Heart left ventricle (tissue), 16 donors: ENCODE measurements around the gene SULT4A1. TPM values are rescaled to one million over a fixed set of nuclear protein-coding genes. Genes with fewer than 3 reads are reported as not detected.
A peak's percentile ranks its signal among the peaks of the same experiment; 100 is the strongest.

Experiments
- ATAC-seq, 4 donors: fragments of 200-7000 bp; cut with Tn5 transposase; one replicate each; pipeline ENCODE4 v1.9.1; 2020 to 2022; ENCODE audit warnings: moderate library complexity in 4 of 4, mild to moderate bottlenecking in 3 of 4, moderate number of reproducible peaks in 1 of 4
- DNase-seq, 5 donors: peaks; one replicate each; pipeline ENCODE4 v3.0.0-alpha.2; 2020
- H3K27ac ChIP-seq, 12 donors: fragments of 200-600 bp; sonication (generic) in 4 of 12; one replicate each; pipeline versions ENCODE4 v1.5.0 to v1.8.0; 2016 to 2022; ENCODE audit warnings: mild to moderate bottlenecking in 2 of 12
- H3K27me3 ChIP-seq, 9 donors: fragments of 200-600 bp; sonication (generic) in 2 of 9; one replicate each; pipeline versions ENCODE4 v1.5.1 to v1.8.0; 2016 to 2022; ENCODE audit warnings: mild to moderate bottlenecking in 3 of 9
- H3K36me3 ChIP-seq, 9 donors: fragments of 200-600 bp; sonication (generic) in 2 of 9; one replicate each; pipeline versions ENCODE4 v1.5.0 to v1.8.0; 2018 to 2022; ENCODE audit warnings: mild to moderate bottlenecking in 2 of 9
- H3K4me1 ChIP-seq, 12 donors: fragments of 200-600 bp; sonication (generic) in 4 of 12; one replicate each; pipeline versions ENCODE4 v1.5.0 to v1.8.0; 2016 to 2022; ENCODE audit warnings: mild to moderate bottlenecking in 3 of 12
- H3K4me3 ChIP-seq, 12 donors: fragments of 200-600 bp; sonication (generic) in 4 of 12; one replicate each; pipeline versions ENCODE4 v1.5.0 to v1.8.0; 2017 to 2022; ENCODE audit warnings: mild to moderate bottlenecking in 9 of 12, moderate library complexity in 4 of 12
- H3K9me3 ChIP-seq, 12 donors: fragments of 200-600 bp; sonication (generic) in 4 of 12; one replicate each; pipeline versions ENCODE4 v1.5.0 to v1.8.0; 2016 to 2022; ENCODE audit warnings: mild to moderate bottlenecking in 1 of 12
- POLR2A ChIP-seq, 2 donors: fragments of 450-650 bp; IDR thresholded peaks; one replicate each; pipeline ENCODE4 v1.6.1; 2017; ENCODE audit warnings: antibody characterized with exemption in 2 of 2, mild to moderate bottlenecking in 2 of 2, moderate library complexity in 2 of 2
- WGBS, 4 donors: extraction: QIAGEN DNeasy Blood & Tissue Kit in 2 of 4; methylation state at CpG; one replicate each; pipeline versions ENCODE4 v1.1.5 to v1.1.7; 2013 to 2018; 5-methylcytosine and 5-hydroxymethylcytosine counted together
- intact Hi-C, 10 donors: fragments of 100-400 bp; cut with DNase I; formaldehyde crosslinking; loops; one replicate each; pipeline versions ENCODE4 v1.11.1 to v1.14.2; 2022
- polyA plus RNA-seq, 2 donors: library from polyadenylated mRNA; stranded (reverse); fragments of 200-250 nt; gene quantifications; one replicate each; pipeline ENCODE4 v1.2.3, GENCODE V29; 2013
- total RNA-seq, 9 donors: library from RNA; depleted of rRNA in 2 of 9; stranded (reverse); fragments of >200 nt in 2 of 9; fragmentation: NEBNext Ultra II Directional in 3 of 9; extraction: Animal tissue kit (Norgen Biotek cat#: 25700) in 3 of 9; gene quantifications; one replicate each; pipeline versions ENCODE4 v1.1.0 to v1.2.4, GENCODE V29; 2016 to 2023
- TF ChIP-seq, protein P1 (sequence below), 12 donors: fragments of 200-600 bp; sonication (generic) in 4 of 12; IDR thresholded peaks; one replicate each; pipeline versions ENCODE4 v1.5.0 to v1.8.0; 2018 to 2022; ENCODE audit warnings: antibody characterized with exemption in 12 of 12, mild to moderate bottlenecking in 5 of 12
- donor health status: ischemic (EF 13 %, LVEDD 7.1; RV severe dilation, severe dysfunction).
- donor health status: healthy with polysubstance abuse.
- donor health status: DM: no; HTN: yes; CAD: no.
- donor health status: DM: no; HTN: no; CAD: no.
- donor health status: ischemic (EF 25% LVEDD 6.9; RV normal size, moderate dysfunction).
- donor health status: ischemic (EF 25% LVEDD 5.7; RV mildly dilated, moderate dysfunction).
- donor health status: healthy.
- donor health status: DM: yes; HTN: yes; CAD: no.
- donor health status: ischemic (EF 35%, LVEDD 5.7; RV mildly dilated, moderate dysfunction).
- donor health status: nonischemic (EF 11% LVEDD 7.7; RV severe dilation, severe dysfunction).
- donor health status: DM: yes; HTN: yes; CAD: no.
- donor health status: PGD.
- donor health status: ischemic (EF 29% LVEDD 5.4; RV normal size, mild dysfunction).
- donor health status: nonischemic (EF 23%, LVEDD 6.1; RV moderate dilation, normal function).

The SULT4A1 gene
- total and polyA plus RNA-seq, 11 donors = 0.07 to 0.92 (median 0.21) TPM; not detected in 6

DNA sequence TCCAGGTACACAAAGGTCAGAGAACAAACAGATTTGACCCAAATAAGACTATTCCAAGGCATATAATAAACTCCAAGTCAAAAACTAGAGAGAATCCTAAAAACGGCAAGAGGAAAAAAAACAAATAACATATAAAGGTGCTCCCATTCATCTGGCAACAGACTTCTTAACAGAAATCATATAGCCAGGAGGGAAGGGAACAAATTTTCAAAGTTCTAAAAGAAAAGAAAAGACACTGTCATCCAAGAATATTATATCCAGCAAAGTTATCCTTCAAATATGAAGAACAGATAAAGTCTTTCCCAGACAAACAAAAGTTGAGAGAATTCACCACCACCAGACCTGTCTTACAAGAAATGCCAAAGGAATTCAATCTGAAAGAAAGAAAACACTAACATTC, 61.3 kb downstream of the SULT4A1 start:
- WGBS, 4 donors = 91 to 94% (median 93%) methylated on average over 1 of the region's 1 CpG
- no peak for ATAC-seq
- TF ChIP-seq POLR2A (IDR thresholded peaks at IDR 0.05) = no peak
- TF ChIP-seq, protein P1, sequence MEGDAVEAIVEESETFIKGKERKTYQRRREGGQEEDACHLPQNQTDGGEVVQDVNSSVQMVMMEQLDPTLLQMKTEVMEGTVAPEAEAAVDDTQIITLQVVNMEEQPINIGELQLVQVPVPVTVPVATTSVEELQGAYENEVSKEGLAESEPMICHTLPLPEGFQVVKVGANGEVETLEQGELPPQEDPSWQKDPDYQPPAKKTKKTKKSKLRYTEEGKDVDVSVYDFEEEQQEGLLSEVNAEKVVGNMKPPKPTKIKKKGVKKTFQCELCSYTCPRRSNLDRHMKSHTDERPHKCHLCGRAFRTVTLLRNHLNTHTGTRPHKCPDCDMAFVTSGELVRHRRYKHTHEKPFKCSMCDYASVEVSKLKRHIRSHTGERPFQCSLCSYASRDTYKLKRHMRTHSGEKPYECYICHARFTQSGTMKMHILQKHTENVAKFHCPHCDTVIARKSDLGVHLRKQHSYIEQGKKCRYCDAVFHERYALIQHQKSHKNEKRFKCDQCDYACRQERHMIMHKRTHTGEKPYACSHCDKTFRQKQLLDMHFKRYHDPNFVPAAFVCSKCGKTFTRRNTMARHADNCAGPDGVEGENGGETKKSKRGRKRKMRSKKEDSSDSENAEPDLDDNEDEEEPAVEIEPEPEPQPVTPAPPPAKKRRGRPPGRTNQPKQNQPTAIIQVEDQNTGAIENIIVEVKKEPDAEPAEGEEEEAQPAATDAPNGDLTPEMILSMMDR (IDR thresholded peaks at IDR 0.05) = no peak

DNA sequence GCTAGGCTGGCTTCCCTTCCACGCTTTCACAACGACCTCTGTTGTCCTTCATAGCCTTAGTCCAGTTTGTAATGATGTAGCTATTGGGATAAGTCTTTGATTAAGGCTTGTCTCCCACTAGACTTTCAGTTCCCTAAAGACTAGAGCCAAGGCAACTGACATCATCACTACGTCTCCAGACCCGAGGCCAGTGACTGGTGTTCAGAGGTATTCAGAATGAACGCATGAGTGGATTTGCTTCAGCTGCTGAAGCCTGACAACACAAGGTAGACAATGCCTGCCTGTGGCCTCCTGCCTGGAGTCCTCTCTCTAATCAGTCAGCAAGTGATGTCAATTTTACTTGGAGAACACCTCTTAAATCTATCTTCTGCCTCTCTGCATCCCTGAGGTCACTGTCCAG, 63.8 kb downstream of the SULT4A1 start:
- intact Hi-C loops = loop anchor here in 6 of 10 donors (5.0 to 10.0 kb wide), 2 partner anchors 411 to 414 kb away; no protein-coding TSS in a partner anchor
- ATAC-seq = no peak
- 67 to 79% (median 73%) methylated on average over 5 of the region's 5 CpGs for WGBS, 4 donors
- H3K27ac ChIP-seq = no peak overlapping the region
- H3K4me3 ChIP-seq = no peak overlapping the region
- peaks cover 0 to 8% (median 0%) of the 10 kb centered on the region in 12 donors for H3K4me1 ChIP-seq
- no peak for TF ChIP-seq POLR2A (IDR thresholded peaks at IDR 0.05)
- TF ChIP-seq, protein P1 (IDR thresholded peaks at IDR 0.05) = no peak
- H3K36me3 ChIP-seq = no peaks in the 10 kb centered on the region
- peaks cover 0 to 25% (median 8%) of the 10 kb centered on the region in 12 donors for H3K9me3 ChIP-seq
- H3K27me3 ChIP-seq = no peaks in the 10 kb centered on the region
- no peak for DNase-seq

More for the DNA sequence above, 61.3 kb downstream of the SULT4A1 start:
- Histone ChIP-seq H3K36me3 (no peaks in the 10 kb centered on the region), H3K4me1 (peaks cover 0 to 8% (median 0%) of the 10 kb centered on the region in 12 donors), H3K27ac (no peak overlapping the region), H3K4me3 (no peak overlapping the region), H3K9me3 (peaks cover 0 to 25% (median 8%) of the 10 kb centered on the region in 12 donors), H3K27me3 (no peaks in the 10 kb centered on the region)
- intact Hi-C loops = no loop called here
- no peak for DNase-seq

DNA sequence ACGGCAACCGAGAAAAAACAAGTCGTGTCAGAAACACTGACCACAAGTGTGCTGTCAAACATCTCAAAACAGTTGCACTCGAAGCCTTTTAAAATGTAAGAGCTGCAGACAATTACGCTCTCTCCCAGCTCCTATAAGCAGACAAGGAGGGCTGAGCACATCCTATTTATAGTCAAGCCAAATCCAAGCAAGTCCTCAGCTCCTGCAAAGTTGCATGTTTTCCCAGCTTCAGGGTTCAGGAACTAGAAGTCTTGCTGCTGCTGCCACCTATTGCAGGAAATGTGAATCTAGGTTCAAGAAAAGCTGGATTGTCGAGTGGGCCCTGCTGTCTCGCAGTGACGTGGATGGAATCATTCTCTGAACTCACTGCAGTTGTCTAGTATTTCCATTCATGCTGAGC, 65.7 kb downstream of the SULT4A1 start:
- Histone ChIP-seq H3K36me3 (no peaks in the 10 kb centered on the region), H3K27me3 (no peaks in the 10 kb centered on the region), H3K4me1 (peaks cover 0 to 8% (median 0%) of the 10 kb centered on the region in 12 donors), H3K4me3 (no peak overlapping the region), H3K27ac (no peak overlapping the region), H3K9me3 (peaks cover 0 to 21% (median 8%) of the 10 kb centered on the region in 12 donors)
- intact Hi-C loops = loop anchor here in 6 of 10 donors (5.0 to 10.0 kb wide), 2 partner anchors 409 to 412 kb away; no protein-coding TSS in a partner anchor
- 32 to 45% (median 40%) methylated on average over 8 of the region's 8 CpGs for WGBS, 4 donors
- no peak for TF ChIP-seq POLR2A (IDR thresholded peaks at IDR 0.05)
- TF ChIP-seq, protein P1 (IDR thresholded peaks at IDR 0.05) = peak in 10 of 12 donors; percentile 19 to 53 (median 40)
- ATAC-seq = peak; percentile 55 to 77 (median 73)
- no peak for DNase-seq

DNA sequence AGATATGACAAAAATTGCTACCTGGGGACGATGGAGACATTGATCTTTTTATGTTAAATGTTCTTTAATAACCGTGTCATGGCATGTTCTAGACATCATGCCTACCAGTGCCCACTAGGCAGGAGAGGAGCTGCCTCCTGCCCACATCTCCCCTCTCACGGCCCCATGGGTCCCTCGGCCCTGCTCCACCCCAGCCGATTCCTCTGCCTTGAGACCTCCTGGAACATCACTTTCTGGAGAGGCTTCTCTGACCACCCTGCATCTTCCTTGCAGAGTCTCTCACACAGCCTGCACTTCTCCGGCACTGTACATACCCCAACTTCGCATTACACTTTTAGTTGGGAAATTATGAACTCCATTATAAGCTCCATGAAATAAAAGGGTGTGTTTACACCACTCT, 67.0 kb downstream of the SULT4A1 start:
- intact Hi-C loops = loop anchor here in 6 of 10 donors (5.0 to 10.0 kb wide), 2 partner anchors 408 to 411 kb away; no protein-coding TSS in a partner anchor
- no peaks in the 10 kb centered on the region for H3K27me3 ChIP-seq
- 84 to 92% (median 88%) methylated on average over 7 of the region's 7 CpGs for WGBS, 4 donors
- TF ChIP-seq, protein P1 (IDR thresholded peaks at IDR 0.05) = no peak
- no peak for TF ChIP-seq POLR2A (IDR thresholded peaks at IDR 0.05)
- H3K4me1 ChIP-seq = peaks cover 0 to 8% (median 0%) of the 10 kb centered on the region in 12 donors
- H3K36me3 ChIP-seq = no peaks in the 10 kb centered on the region
- H3K4me3 ChIP-seq = no peak overlapping the region
- DNase-seq (no peak), ATAC-seq (no peak)
- H3K27ac ChIP-seq = no peak overlapping the region
- H3K9me3 ChIP-seq = peaks cover 0 to 8% (median 0%) of the 10 kb centered on the region in 12 donors
